ENCODE data around the gene LCOR.

Gene LCOR

DNA sequence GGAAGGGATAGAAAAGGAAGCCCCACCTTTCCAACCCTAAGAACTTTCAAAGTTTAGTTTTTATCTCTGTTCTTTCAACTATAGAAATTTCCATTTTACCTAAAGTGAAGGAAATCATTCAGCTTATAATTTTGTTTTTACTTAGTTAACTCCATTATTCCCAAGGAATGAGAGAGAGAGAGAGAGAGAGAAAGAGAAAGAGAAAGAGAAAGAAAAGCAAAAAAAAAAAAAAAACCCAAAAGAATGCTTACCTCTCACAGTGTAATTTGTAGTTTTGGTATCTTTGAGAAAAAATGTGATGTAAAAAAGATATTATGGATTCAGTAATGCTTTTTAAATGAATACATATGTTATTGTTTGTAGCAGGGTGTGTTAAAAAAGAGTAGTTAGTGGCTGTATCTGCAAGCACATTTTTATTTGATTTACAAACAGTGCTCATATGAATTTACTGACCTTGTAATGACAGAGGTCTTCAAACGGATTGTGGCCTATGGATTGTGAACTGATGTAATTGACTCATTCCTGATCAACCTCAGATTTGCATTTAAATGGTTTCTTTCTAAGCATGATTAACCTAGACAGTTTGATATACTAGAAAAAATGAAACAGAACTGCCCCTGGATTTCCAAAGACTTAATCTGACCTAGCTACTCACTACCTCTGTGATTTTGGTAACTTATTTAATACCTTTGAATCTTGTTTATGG is 64.9 kb downstream of the LCOR start:
- TF ChIP-seq, protein P1, sequence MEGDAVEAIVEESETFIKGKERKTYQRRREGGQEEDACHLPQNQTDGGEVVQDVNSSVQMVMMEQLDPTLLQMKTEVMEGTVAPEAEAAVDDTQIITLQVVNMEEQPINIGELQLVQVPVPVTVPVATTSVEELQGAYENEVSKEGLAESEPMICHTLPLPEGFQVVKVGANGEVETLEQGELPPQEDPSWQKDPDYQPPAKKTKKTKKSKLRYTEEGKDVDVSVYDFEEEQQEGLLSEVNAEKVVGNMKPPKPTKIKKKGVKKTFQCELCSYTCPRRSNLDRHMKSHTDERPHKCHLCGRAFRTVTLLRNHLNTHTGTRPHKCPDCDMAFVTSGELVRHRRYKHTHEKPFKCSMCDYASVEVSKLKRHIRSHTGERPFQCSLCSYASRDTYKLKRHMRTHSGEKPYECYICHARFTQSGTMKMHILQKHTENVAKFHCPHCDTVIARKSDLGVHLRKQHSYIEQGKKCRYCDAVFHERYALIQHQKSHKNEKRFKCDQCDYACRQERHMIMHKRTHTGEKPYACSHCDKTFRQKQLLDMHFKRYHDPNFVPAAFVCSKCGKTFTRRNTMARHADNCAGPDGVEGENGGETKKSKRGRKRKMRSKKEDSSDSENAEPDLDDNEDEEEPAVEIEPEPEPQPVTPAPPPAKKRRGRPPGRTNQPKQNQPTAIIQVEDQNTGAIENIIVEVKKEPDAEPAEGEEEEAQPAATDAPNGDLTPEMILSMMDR (conservative IDR thresholded peaks at IDR 0.05; ENCODE audit: control insufficient read depth, insufficient read depth, low read depth, low read length), result no peak
- DNase-seq (ENCODE audit: low read depth), result no peak
- H3K4me3 ChIP-seq (ENCODE audit: control insufficient read depth, low read depth, low read length), result no peak overlapping the region

DNA sequence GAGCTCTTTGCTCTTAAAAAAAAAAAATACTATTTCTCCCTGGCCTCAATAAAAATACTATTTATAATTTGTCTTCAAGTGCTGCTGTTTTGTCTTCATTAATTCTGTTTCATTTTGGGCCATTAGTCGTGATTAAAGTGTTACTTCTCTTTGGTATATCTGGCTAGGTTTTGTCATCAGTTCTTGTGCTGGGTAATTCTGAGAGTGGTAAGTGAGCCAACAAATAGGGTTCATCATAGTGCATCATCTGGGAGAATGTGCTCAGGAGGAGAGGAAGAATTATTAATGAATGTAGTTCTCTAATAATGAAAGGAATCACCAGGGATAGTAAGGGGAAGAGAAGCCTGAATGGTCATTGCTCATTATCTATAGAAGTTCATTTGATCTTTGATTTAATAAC is 70.0 kb downstream of the LCOR start:
- DNase-seq (ENCODE audit: low read depth), result no peak
- H3K4me3 ChIP-seq (ENCODE audit: control insufficient read depth, low read depth, low read length), result no peak overlapping the region
- TF ChIP-seq, protein P1 (conservative IDR thresholded peaks at IDR 0.05; ENCODE audit: control insufficient read depth, insufficient read depth, low read depth, low read length), result no peak

DNA sequence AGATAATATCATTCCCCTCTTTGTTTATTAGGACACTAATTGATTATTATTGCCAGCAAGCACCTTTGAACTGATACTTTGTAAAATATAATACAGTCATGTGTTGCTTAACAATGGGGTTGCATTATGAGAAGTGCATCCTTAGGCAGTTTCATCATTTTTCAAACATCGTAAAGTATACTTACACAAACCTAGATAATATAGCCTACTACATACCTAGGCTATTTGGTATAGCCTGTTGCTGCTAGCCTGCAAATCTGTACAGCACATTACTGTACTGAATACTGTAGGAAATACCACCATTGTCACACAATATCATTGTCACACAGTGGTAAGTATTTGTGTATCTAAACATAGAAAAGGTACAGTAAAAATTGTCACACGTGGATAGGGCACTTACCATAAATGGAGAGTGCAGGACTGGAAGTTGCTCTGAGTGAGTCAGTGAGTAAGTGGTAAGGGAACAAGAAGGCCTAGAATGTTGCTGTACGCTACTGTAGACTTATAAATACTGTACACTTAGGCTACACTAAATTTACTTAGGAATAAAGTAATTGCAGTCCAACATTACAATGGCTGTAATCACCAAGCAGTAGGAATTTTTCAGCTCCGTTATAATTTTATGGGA is 70.7 kb downstream of the LCOR start:
- no peak overlapping the region for H3K4me3 ChIP-seq (ENCODE audit: control insufficient read depth, low read depth, low read length)
- DNase-seq (ENCODE audit: low read depth), result no peak
- TF ChIP-seq, protein P1 (conservative IDR thresholded peaks at IDR 0.05; ENCODE audit: control insufficient read depth, insufficient read depth, low read depth, low read length), result no peak

DNA sequence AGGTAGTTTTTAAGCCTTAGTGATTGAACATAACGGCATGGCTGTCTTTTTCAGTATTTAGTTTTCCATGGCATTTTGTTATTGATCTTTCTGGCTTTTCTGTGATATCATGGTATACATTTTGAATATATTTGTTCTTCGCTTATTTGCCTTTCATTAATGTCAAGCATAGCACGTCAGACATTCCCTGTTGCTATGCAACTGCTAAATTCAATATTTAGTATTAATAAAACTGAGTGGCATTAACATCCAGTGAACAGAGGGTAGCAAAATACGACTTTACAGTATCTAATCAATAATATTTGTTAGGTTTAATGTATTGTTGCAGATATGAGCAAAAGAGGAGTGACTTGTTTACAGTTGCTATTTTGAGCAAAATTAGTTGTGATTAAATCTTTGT is 72.5 kb downstream of the LCOR start:
- TF ChIP-seq, protein P1 (conservative IDR thresholded peaks at IDR 0.05; ENCODE audit: control insufficient read depth, insufficient read depth, low read depth, low read length), result no peak
- DNase-seq (ENCODE audit: low read depth), result no peak
- no peak overlapping the region for H3K4me3 ChIP-seq (ENCODE audit: control insufficient read depth, low read depth, low read length)

DNA sequence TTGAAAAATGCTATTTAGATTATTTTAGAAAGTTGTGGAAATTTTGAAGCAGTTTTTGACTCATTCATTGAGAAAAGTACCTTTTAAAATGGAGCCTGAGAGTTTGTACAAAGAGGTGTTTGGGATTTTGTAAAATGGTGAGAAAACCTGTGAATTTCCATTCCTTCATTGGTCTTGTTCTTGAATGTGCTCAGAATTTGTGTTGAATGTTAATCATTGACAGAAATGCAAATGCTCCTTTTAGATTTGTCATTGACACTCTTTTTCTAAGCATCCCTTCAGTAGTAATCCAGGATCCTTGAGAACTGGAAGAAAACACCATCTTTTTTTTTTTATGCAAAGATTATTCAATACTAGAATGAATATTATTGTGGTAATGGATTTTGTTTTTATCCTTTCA is 74.8 kb downstream of the LCOR start:
- TF ChIP-seq, protein P1 (conservative IDR thresholded peaks at IDR 0.05; ENCODE audit: control insufficient read depth, insufficient read depth, low read depth, low read length), result no peak
- no peak for DNase-seq (ENCODE audit: low read depth)
- H3K4me3 ChIP-seq (ENCODE audit: control insufficient read depth, low read depth, low read length), result no peak overlapping the region

DNA sequence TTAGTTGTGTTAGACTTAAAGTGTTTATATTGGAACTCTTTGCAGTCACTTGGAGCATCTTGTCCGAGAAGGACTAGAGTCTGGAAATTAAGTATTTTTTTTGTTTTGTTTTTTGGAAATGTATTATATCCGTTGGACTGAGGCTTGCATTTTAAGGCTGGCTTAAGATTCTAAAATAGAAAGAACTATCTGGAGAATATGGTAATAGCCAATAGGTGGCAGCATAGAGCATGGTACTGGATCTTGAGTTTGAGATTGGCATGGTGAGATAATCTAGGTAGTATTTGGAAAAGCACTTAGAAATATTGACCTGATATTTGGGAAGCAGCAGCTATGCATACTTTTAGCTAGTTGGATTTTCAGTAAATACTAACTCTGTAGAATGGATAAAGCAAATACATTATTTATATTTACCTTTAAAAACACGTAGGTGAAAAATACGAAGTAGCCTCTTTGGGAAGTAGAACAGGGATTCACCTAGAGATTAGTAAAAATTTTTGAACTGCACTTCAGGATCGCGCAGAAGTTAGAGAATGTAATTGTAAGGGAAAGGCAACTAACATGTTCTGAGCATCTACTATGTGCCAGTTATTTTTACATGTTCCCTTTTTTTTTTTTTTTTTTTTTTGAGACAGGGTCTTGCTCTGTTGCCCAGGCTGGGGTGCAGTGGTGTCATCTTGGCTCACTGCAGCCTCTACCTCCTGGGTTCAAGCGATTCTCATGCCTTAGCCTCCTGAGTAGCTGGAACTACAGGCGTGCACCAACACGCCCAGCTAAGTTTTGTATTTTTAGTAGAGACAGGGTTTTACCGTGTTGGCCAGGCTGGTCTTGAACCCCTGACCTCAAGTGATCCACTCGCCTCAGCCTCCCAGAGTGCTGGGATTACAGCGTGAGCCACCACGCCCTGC is 78.6 kb downstream of the LCOR start:
- peak; percentile 60 for DNase-seq (ENCODE audit: low read depth)
- TF ChIP-seq, protein P1 (conservative IDR thresholded peaks at IDR 0.05; ENCODE audit: control insufficient read depth, insufficient read depth, low read depth, low read length), result peak; percentile 85
- H3K4me3 ChIP-seq (ENCODE audit: control insufficient read depth, low read depth, low read length), result no peak overlapping the region

All from fibroblast of mammary gland (primary cell).